Naive B cell (primary cell): ENCODE results near the gene ZNF790. TPM values are rescaled to one million over a fixed set of nuclear protein-coding genes. Genes with fewer than 3 reads are reported as not detected.
A peak's percentile ranks its signal among the peaks of the same experiment; 100 is the strongest.

Experiments used
- ATAC-seq, 2 donors: fragments of 150-1000 bp; cut with Tn5 transposase; 2 replicates each; pipeline ENCODE4 v1.10.0; 2021; ENCODE audit warnings: low read depth in 2 of 2, mild to moderate bottlenecking in 2 of 2, moderate library complexity in 2 of 2
- DNase-seq: peaks from one replicate; pipeline ENCODE4 v3.0.0; 2022
- H3K27ac Mint-ChIP-seq, 6 donors: one replicate each; pipeline ENCODE4 v1.8.0; 2020 to 2022; ENCODE audit warnings: mild to moderate bottlenecking in 6 of 6, mixed read lengths in 6 of 6, moderate library complexity in 5 of 6, inconsistent platforms in 2 of 6
- H3K27me3 Mint-ChIP-seq, 3 donors: one replicate each; pipeline ENCODE4 v1.8.0; 2021 to 2022; ENCODE audit warnings: mixed read lengths in 3 of 3, mild to moderate bottlenecking in 1 of 3
- H3K36me3 Mint-ChIP-seq, 2 donors: one replicate each; pipeline ENCODE4 v1.8.0; 2020 to 2022; ENCODE audit warnings: mixed read lengths in 2 of 2, inconsistent platforms in 1 of 2, mild to moderate bottlenecking in 1 of 2
- H3K4me1 Mint-ChIP-seq, 3 donors: one replicate each; pipeline ENCODE4 v1.8.0; 2020 to 2022; ENCODE audit warnings: mixed read lengths in 3 of 3, inconsistent platforms in 1 of 3, mild to moderate bottlenecking in 1 of 3, moderate library complexity in 1 of 3
- H3K4me3 Mint-ChIP-seq, 8 donors: one replicate each; pipeline ENCODE4 v1.8.0; 2020 to 2022; ENCODE audit warnings: mild to moderate bottlenecking in 8 of 8, mixed read lengths in 8 of 8, moderate library complexity in 8 of 8, inconsistent platforms in 2 of 8
- H3K9me3 Mint-ChIP-seq, 7 donors: one replicate each; pipeline ENCODE4 v1.8.0; 2020 to 2022; ENCODE audit warnings: mixed read lengths in 7 of 7, mild to moderate bottlenecking in 5 of 7, inconsistent platforms in 2 of 7, moderate library complexity in 1 of 7
- polyA plus RNA-seq, 6 donors: library from polyadenylated mRNA; unstranded; fragments of 300-500 nt; fragmentation: Illumina TruSeq; gene quantifications; one replicate each; pipeline ENCODE4 v1.2.3, GENCODE V29; 2021; ENCODE audit warnings: low read depth in 6 of 6

The ZNF790 gene
- polyA plus RNA-seq: 10 to 100 TPM in 1 of 6 donors, 1 to 10 TPM in 5; 3.1 to 10.9 (median 7.8) TPM

DNA sequence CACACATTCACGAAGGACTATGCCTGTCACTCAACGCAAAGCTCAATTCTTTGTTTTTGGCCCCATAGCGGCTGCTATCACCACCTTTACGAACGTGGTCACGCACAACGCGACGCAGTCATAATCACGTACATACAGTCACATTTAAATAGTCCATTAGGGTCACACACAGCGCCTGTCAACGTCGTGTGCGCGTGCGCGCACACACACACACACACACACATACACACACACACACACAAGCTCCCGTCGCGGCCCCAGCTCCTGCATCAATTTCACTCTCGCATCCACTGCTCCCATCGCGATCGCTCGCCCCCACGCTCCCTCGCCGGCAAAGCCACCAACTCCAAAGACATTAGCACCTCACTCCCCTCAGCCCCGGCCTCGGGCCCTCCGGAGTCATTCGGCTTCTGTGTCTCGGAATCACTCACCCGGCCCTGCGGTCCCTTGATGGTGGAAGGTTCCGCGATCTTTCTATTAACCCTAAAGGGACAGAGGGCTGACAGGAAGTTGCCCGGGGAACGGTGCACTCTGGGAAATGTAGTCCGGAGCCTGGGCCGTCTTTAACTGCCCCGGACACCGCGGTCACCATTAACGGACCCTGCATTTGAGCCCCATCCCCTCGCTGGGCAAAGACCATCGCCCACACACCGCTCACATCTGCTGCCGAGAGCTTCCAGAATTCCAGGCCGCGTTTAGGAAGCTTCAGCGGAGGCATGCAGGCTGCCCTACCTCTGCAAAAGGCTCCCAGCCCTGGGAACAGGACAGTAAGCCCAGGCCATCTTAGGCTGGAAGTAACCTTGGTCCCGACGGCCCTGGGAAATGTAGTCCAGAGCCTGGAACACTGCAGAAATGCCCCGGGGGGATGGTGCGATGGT, at the start of gene ZNF790:
ZNF790 (minus strand) TSS at position 482 of the 878 bp plus-strand sequence. CDS start 12,768 bp downstream, outside the sequence.
- peaks cover 15 to 30% of the 10 kb centered on the region in 2 donors for H3K36me3 Mint-ChIP-seq
- peaks cover 7 to 12% (median 10%) of the 10 kb centered on the region in 3 donors for H3K4me1 Mint-ChIP-seq
- H3K4me3 Mint-ChIP-seq: peak within 1 kb of the TSS in 1 of 8 donors; percentile 64
- no peaks in the 10 kb centered on the region for H3K27me3 Mint-ChIP-seq
- H3K9me3 Mint-ChIP-seq: peaks cover 0 to 32% (median 20%) of the 10 kb centered on the region in 7 donors
- H3K27ac Mint-ChIP-seq: peak within 1 kb of the TSS; percentile 27 to 90 (median 66)
- ATAC-seq (peak; percentile 89 to 91), DNase-seq (peak; percentile 86)

- Mint-ChIP-seq H3K9me3 (peaks cover 18 to 77% (median 67%) of the 10 kb centered on the region in 7 donors), H3K4me1 (peaks cover 0 to 4% (median 0%) of the 10 kb centered on the region in 3 donors), H3K27ac (no peak overlapping the region), H3K27me3 (no peaks in the 10 kb centered on the region), H3K4me3 (no peak overlapping the region), H3K36me3 (peaks cover 52 to 54% of the 10 kb centered on the region in 2 donors)
- ATAC-seq (no peak), DNase-seq (no peak)
Observed at GRCh38 chr19:36876993-36877938, 39.1 kb upstream of the ZNF790 start.

DNA sequence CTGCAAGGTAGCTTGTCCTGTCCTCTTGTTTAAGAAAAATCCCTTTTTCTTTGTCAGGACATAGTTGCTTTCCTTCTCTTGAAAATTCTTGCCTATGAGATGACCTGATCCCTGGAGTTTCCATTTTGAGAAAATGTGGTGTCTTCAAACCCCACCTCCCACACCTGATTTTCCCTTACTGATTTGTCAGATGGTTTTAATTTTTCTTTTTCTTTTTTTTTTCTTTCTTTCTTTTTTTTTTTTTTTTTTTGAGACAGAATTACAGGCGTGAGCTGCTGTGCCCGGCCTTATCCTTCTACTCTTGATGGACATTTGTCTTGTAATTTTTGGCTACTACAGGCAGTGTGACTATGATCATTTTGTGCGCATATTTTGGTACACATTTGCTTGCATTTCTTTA, 13.7 kb upstream of the ZNF790 start:
- H3K36me3 Mint-ChIP-seq: peaks cover 23 to 25% of the 10 kb centered on the region in 2 donors
- ATAC-seq: no peak
- H3K9me3 Mint-ChIP-seq: peaks cover 3 to 14% (median 10%) of the 10 kb centered on the region in 7 donors
- no peak overlapping the region for H3K27ac Mint-ChIP-seq
- DNase-seq: no peak
- H3K4me1 Mint-ChIP-seq: peaks cover 2 to 8% (median 6%) of the 10 kb centered on the region in 3 donors
- H3K4me3 Mint-ChIP-seq: peak overlapping the region in 1 of 8 donors; percentile 21
- no peaks in the 10 kb centered on the region for H3K27me3 Mint-ChIP-seq

GRCh38 chr19:36850559-36851442, 12.6 kb upstream of the ZNF790 start, which contains the start of gene ZNF345:
Gene ZNF345 (plus strand): TSS chr19:36850876. CDS start chr19:36876831, 25,955 bp downstream.
- peak; percentile 84 for DNase-seq
- H3K4me3 Mint-ChIP-seq: no peak within 1 kb of the TSS
- peaks cover 5 to 7% (median 6%) of the 10 kb centered on the region in 3 donors for H3K4me1 Mint-ChIP-seq
- H3K36me3 Mint-ChIP-seq: peaks cover 19 to 20% of the 10 kb centered on the region in 2 donors
- no peak within 1 kb of the TSS for H3K27ac Mint-ChIP-seq
- peaks cover 3 to 8% (median 6%) of the 10 kb centered on the region in 7 donors for H3K9me3 Mint-ChIP-seq
- ATAC-seq: peak; percentile 85 to 86
- no peaks in the 10 kb centered on the region for H3K27me3 Mint-ChIP-seq

DNA sequence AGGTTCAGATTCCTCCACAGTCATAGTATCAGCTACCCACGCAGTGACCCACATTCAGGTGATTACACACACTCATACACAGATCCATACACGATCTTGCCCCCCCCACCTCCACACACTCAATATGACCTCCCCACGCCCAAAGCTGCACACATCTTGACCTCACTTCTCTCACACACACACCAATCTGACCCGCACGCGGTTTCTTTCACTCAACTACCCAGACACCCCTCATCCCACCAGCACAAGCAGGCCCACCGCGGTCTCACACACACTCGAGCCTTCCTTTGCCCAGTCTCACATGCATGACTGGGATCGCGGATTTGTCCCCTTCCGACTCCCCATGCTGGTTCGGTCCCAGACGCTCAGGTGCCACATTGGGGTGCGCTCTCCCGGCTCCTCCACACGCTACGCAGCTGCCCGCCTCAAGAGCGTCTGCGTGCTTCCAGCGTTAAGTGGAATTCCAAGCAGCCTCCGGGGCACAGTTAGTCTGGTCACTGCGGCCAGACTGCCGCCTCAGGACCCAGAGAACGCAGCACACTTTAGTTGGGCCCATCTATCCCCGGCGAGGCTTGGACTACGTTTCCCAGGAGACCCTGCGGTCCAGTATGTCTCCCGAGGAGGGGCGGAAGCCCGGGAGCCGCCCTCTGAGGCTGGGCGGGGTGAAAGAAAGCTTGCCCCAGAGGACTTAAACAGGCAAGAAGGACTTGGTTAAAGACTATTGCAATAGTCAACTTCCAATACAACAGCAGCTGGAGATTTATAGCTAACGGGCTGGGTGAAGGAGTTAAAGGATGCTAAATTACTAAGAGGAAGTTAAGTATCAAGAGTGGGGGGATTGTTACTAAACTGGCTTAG, 11.7 kb upstream of the ZNF790 start:
- Mint-ChIP-seq H3K4me3 (no peak overlapping the region), H3K27me3 (no peaks in the 10 kb centered on the region), H3K9me3 (peaks cover 0 to 4% (median 3%) of the 10 kb centered on the region in 7 donors), H3K27ac (no peak overlapping the region), H3K36me3 (peaks cover 18 to 20% of the 10 kb centered on the region in 2 donors), H3K4me1 (peaks cover 4 to 11% (median 6%) of the 10 kb centered on the region in 3 donors)
- DNase-seq: peak; percentile 85
- ATAC-seq: peak; percentile 86 to 88

GRCh38 chr19:36847968-36848367, 9.8 kb upstream of the ZNF790 start:
- peak overlapping the region in 1 of 6 donors; percentile 94 for H3K27ac Mint-ChIP-seq
- H3K27me3 Mint-ChIP-seq: no peaks in the 10 kb centered on the region
- H3K4me1 Mint-ChIP-seq: peaks cover 4 to 17% (median 6%) of the 10 kb centered on the region in 3 donors
- H3K9me3 Mint-ChIP-seq: peaks cover 0 to 6% (median 3%) of the 10 kb centered on the region in 7 donors
- H3K4me3 Mint-ChIP-seq: peak overlapping the region in 3 of 8 donors; percentile 80 to 87 (median 81)
- H3K36me3 Mint-ChIP-seq: peaks cover 5 to 15% of the 10 kb centered on the region in 2 donors
- ATAC-seq (no peak), DNase-seq (no peak)

- peaks cover 0 to 26% (median 13%) of the 10 kb centered on the region in 7 donors for H3K9me3 Mint-ChIP-seq
- DNase-seq: no peak
- H3K27me3 Mint-ChIP-seq: no peaks in the 10 kb centered on the region
- peaks cover 8 to 25% of the 10 kb centered on the region in 2 donors for H3K36me3 Mint-ChIP-seq
- H3K4me3 Mint-ChIP-seq: no peak overlapping the region
- peak overlapping the region in 5 of 6 donors; percentile 27 to 90 (median 59) for H3K27ac Mint-ChIP-seq
- peaks cover 7 to 12% (median 10%) of the 10 kb centered on the region in 3 donors for H3K4me1 Mint-ChIP-seq
- no peak for ATAC-seq
Observed at GRCh38 chr19:36838784-36839324, 667 bp upstream of the ZNF790 start.

DNA sequence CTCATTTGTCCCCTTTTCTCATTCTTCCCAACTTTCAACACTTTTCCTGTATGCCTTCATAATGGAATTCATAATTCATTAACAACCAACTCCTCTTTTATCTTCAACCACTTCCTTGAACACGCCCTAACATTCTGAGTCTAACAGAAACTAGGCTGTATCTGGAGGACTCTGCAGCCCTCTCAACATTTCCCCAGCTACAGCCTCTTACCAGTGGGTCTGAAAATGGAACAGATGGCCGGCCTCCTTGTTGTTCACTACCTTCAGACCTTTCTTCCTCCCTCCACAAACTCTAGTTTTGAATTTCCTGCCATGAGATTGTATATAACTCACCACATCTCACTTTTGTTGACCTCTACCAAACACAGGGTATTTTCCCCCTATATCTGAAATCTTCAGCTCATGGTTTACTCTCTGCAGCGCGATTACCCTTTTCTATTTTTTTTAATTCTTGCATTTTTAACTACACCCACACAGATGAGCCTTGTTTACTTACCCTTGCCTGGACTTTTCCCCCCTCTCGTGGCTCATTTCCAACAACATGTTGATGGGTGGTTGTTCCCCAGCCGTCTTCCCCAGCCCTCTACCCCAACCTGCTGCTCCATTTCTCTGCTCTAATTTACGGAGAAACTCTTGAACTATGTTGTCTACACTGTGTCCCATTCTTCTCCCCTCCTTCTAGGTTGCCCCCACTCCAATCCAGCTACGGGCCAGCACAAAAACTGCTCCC, 846 bp downstream of the ZNF790 start:
- Mint-ChIP-seq H3K4me3 (no peak overlapping the region), H3K9me3 (peaks cover 0 to 38% (median 26%) of the 10 kb centered on the region in 7 donors), H3K4me1 (peaks cover 7 to 12% (median 10%) of the 10 kb centered on the region in 3 donors), H3K36me3 (peaks cover 22 to 35% of the 10 kb centered on the region in 2 donors), H3K27ac (no peak overlapping the region), H3K27me3 (no peaks in the 10 kb centered on the region)
- ATAC-seq (peak; percentile 4 to 13), DNase-seq (no peak)

DNA sequence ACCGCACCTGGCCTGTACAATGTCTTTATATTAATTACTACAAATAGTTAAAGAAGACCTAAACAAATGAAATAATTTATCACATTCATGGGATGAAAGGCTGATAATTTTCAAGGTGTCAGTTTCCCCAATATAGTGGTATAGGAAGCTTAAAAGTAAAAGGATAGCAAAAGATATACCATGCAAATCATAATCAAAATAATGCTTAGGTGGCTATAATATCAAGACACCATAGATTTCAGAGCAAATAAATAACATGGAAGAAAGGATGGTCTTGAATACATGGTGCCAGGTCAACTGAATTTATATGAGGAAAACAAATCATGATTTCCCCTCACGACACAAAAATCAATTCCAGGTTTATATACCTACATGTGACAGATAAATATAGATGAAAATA, 4.8 kb downstream of the ZNF790 start:
- Mint-ChIP-seq H3K27me3 (no peaks in the 10 kb centered on the region), H3K4me1 (peaks cover 3 to 7% (median 7%) of the 10 kb centered on the region in 3 donors), H3K9me3 (peaks cover 8 to 74% (median 62%) of the 10 kb centered on the region in 7 donors), H3K36me3 (peaks cover 37 to 49% of the 10 kb centered on the region in 2 donors), H3K27ac (no peak overlapping the region), H3K4me3 (peak overlapping the region in 1 of 8 donors; percentile 42)
- DNase-seq (no peak), ATAC-seq (no peak)

DNA sequence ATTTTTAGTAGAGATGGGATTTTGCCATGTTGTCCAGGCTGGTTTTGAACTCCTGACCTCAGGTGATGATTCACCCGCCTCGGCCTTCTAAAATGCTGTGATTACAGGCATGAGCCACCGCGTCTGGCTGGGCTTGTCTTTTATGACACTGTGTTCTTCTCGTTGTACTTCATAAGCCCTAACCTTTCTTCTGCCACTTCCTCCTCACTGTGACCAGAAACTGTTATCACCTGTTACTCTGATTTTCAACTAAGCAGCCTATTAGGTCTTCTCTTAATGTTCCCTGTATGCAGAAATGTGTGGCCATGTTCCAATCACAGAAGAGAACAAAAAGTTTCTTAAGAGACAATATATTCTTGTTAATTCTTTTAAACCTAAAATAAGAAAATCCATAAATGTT, 16.4 kb downstream of the ZNF790 start:
- H3K27ac Mint-ChIP-seq: peak overlapping the region in 1 of 6 donors; percentile 41
- H3K9me3 Mint-ChIP-seq: peaks cover 13 to 91% (median 81%) of the 10 kb centered on the region in 7 donors
- peaks cover 64 to 65% of the 10 kb centered on the region in 2 donors for H3K36me3 Mint-ChIP-seq
- DNase-seq: no peak
- no peak for ATAC-seq
- H3K4me1 Mint-ChIP-seq: no peaks in the 10 kb centered on the region
- H3K27me3 Mint-ChIP-seq: no peaks in the 10 kb centered on the region
- peak overlapping the region in 1 of 8 donors; percentile 61 for H3K4me3 Mint-ChIP-seq
